IMR-90 (cell line): ENCODE data around the gene FNIP2. TPM values are rescaled to one million over a fixed set of nuclear protein-coding genes. Genes with fewer than 3 reads are reported as not detected.

ENCODE experiments used
- ATAC-seq: fragments of 200-7000 bp; cut with Tn5 transposase; 2 replicates; pipeline ENCODE4 v1.9.1; 2020; ENCODE audit warnings: low read depth, mild to moderate bottlenecking, moderate library complexity
- BruUV-seq: library from RNA; stranded (reverse); fragments of 400-500 nt; replicated peaks from 2 replicates; lab custom pipeline; 2021; lab: Mats Ljungman, UMichigan
- CTCF ChIA-PET: fragments of 300-600 bp; formaldehyde crosslinking; extraction: SDS; loops from one replicate; lab custom pipeline; 2021; ENCODE audit warnings: antibody characterized with exemption; lab: Yijun Ruan, JAX
- POLR2A ChIA-PET: fragments of 300-600 bp; sonication (Branson Sonifier 250); formaldehyde crosslinking; loops from one replicate; lab custom pipeline; 2022; ENCODE audit warnings: antibody characterized with exemption; ENCODE audit not compliant: unreplicated experiment; lab: Charles Lee
- DNase-seq: peaks from one replicate; pipeline ENCODE4 v3.0.0; 2013
- H2AFZ ChIP-seq: replicated peaks from 2 replicates; pipeline ENCODE3; 2013; ENCODE audit warnings: low read length, mild to moderate bottlenecking; ENCODE audit not compliant: poor library complexity
- H2AK5ac ChIP-seq: 2 replicates; pipeline ENCODE4 v1.6.1; 2013; ENCODE audit warnings: low read depth, low read length, inconsistent platforms
- H2AK9ac ChIP-seq: replicated peaks from 2 replicates; pipeline ENCODE3; 2013; ENCODE audit warnings: mild to moderate bottlenecking, low read depth, low read length, moderate library complexity; ENCODE audit not compliant: poor library complexity
- H2BK120ac ChIP-seq: 2 replicates; pipeline ENCODE4 v1.6.1; 2013; ENCODE audit warnings: low read depth, low read length, inconsistent platforms
- H2BK15ac ChIP-seq: 3 replicates; pipeline ENCODE4 v1.6.1; 2013; ENCODE audit warnings: low read depth, low read length, inconsistent platforms
- H2BK20ac ChIP-seq: 2 replicates; pipeline ENCODE4 v1.6.1; 2013; ENCODE audit warnings: low read depth, mild to moderate bottlenecking, inconsistent platforms, low read length, moderate library complexity
- H2BK5ac ChIP-seq: 2 replicates; pipeline ENCODE4 v1.6.1; 2013; ENCODE audit warnings: mild to moderate bottlenecking, low read depth, low read length, inconsistent platforms; ENCODE audit not compliant: poor library complexity, severe bottlenecking
- H3K14ac ChIP-seq: replicated peaks from 2 replicates; pipeline ENCODE4 v1.6.1; 2013; ENCODE audit warnings: low read depth, low read length, inconsistent platforms
- H3K18ac ChIP-seq: 2 replicates; pipeline ENCODE4 v1.6.1; 2013; ENCODE audit warnings: low read depth, low read length, control low read depth
- H3K23ac ChIP-seq: 2 replicates; pipeline ENCODE4 v1.6.1; 2013; ENCODE audit warnings: low read depth, low read length, inconsistent platforms
- H3K27ac ChIP-seq: 2 replicates; pipeline ENCODE4 v1.5.1; 2013; ENCODE audit warnings: mild to moderate bottlenecking, control low read depth, low read length; ENCODE audit not compliant: insufficient read depth
- H3K27me3 ChIP-seq: 2 replicates; pipeline ENCODE4 v1.6.1; 2013; ENCODE audit warnings: low read length; ENCODE audit not compliant: control insufficient read depth, insufficient read depth
- H3K36me3 ChIP-seq: 2 replicates; pipeline ENCODE4 v1.6.1; 2013; ENCODE audit warnings: low read length, mixed read lengths; ENCODE audit not compliant: control insufficient read depth, insufficient read depth
- H3K4ac ChIP-seq: 2 replicates; pipeline ENCODE4 v1.6.1; 2013; ENCODE audit warnings: low read depth, low read length, inconsistent platforms
- H3K4me1 ChIP-seq: 2 replicates; pipeline ENCODE4 v1.6.1; 2013; ENCODE audit warnings: low read length, mixed read lengths; ENCODE audit not compliant: control insufficient read depth, insufficient read depth
- H3K4me2 ChIP-seq: 2 replicates; pipeline ENCODE4 v1.6.1; 2013; ENCODE audit warnings: low read depth, mild to moderate bottlenecking, control low read depth, low read length, moderate library complexity
- H3K4me3 ChIP-seq: 2 replicates; pipeline ENCODE4 v1.5.1; 2013; ENCODE audit warnings: low read depth, mild to moderate bottlenecking, control low read depth, low read length, moderate library complexity; ENCODE audit not compliant: insufficient read depth
- H3K56ac ChIP-seq: 2 replicates; pipeline ENCODE4 v1.6.1; 2013; ENCODE audit warnings: low read length, inconsistent platforms; ENCODE audit not compliant: insufficient read depth; ENCODE audit errors: extremely low read depth
- H3K79me1 ChIP-seq, 2 experiments: 2 replicates each; pipeline ENCODE4 v1.6.1; 2013; ENCODE audit warnings: low read length in 2 of 2, inconsistent platforms in 1 of 2, low read depth in 1 of 2
- H3K9ac ChIP-seq: 2 replicates; pipeline ENCODE4 v1.6.1; 2013; ENCODE audit warnings: low read depth, low read length, control low read depth
- H3K9me1 ChIP-seq: 2 replicates; pipeline ENCODE4 v1.6.1; 2013; ENCODE audit warnings: low read length, inconsistent platforms; ENCODE audit not compliant: insufficient read depth
- H3K9me3 ChIP-seq: 2 replicates; pipeline ENCODE4 v1.6.1; 2013; ENCODE audit warnings: low read length; ENCODE audit not compliant: control insufficient read depth, insufficient read depth
- H4K20me1 ChIP-seq: 2 replicates; pipeline ENCODE4 v1.6.1; 2013; ENCODE audit warnings: low read length, inconsistent platforms; ENCODE audit not compliant: insufficient read depth
- H4K5ac ChIP-seq: 2 replicates; pipeline ENCODE4 v1.6.1; 2013; ENCODE audit warnings: mild to moderate bottlenecking, low read depth, low read length, control low read depth
- H4K8ac ChIP-seq, 2 experiments: 2 replicates each; pipeline ENCODE4 v1.6.1; 2013; ENCODE audit warnings: low read depth in 2 of 2, low read length in 2 of 2, control low read depth in 1 of 2, inconsistent platforms in 1 of 2
- H4K91ac ChIP-seq: 2 replicates; pipeline ENCODE4 v1.6.1; 2013; ENCODE audit warnings: low read depth, low read length, inconsistent platforms; ENCODE audit not compliant: insufficient read depth
- NFE2L2 ChIP-seq: fragments of 150-350 bp; IDR thresholded peaks from 2 replicates; pipeline ENCODE4 v1.6.1; 2016; ENCODE audit warnings: low read depth, mild to moderate bottlenecking, low read length
- POLR2A ChIP-seq: IDR thresholded peaks from 2 replicates; pipeline ENCODE4 v1.6.1; 2012; ENCODE audit warnings: mild to moderate bottlenecking, low read depth, low read length
- WGBS, 2 experiments: methylation state at CpG; one replicate each; pipeline versions ENCODE4 v1.1.5 to v1.1.7; 2013; ENCODE audit warnings: missing lambda C conversion rate in 2 of 2; ENCODE audit not compliant: insufficient read length in 1 of 2; ENCODE audit errors: extremely low coverage in 2 of 2; 5-methylcytosine and 5-hydroxymethylcytosine counted together
- dilution Hi-C: fragments of 300-500 bp; cut with HindIII; formaldehyde crosslinking; loops from one replicate; pipeline ENCODE4 v1.14.3; 2018; ENCODE audit warnings: low sequenced_read_pairs; ENCODE audit not compliant: unreplicated experiment
- in situ Hi-C: fragments of 300-500 bp; cut with MboI; formaldehyde crosslinking; loops from 3 replicates; pipeline ENCODE4 v1.14.3; 2019; ENCODE audit warnings: low sequenced_read_pairs, inconsistent platforms, mixed read lengths
- intact Hi-C: fragments of 100-400 bp; cut with micrococcal nuclease; formaldehyde crosslinking; loops from 2 replicates; pipeline ENCODE4 v1.10.0; 2022
- polyA plus RNA-seq, 3 experiments: library from polyadenylated mRNA; depleted of rRNA; stranded (reverse); fragments of >200 nt; gene quantifications; 2 replicates each; pipeline ENCODE4 v1.2.3, GENCODE V29; 2012; ENCODE audit warnings: low replicate concordance in 1 of 3
- total RNA-seq: library from RNA; depleted of rRNA; stranded (reverse); fragments of >200 nt; gene quantifications from 2 replicates; pipeline ENCODE4 v1.2.3, GENCODE V29; 2012

Gene FNIP2
- total and polyA plus RNA-seq, 2 of the 4 experiments (the other 2 are of a cell fraction), result 4.7 to 24.6 TPM

GRCh38 chr4:158771776-158772175 lies 3.0 kb downstream of the FNIP2 start:
- Histone ChIP-seq H3K4me2 (no peak overlapping the region), H3K56ac (no peak overlapping the region), H3K27me3 (no peaks in the 10 kb centered on the region), H3K79me1 (peaks cover 20 to 54% of the 10 kb centered on the region in 2 experiments), H4K91ac (no peak overlapping the region), H2BK120ac (no peak overlapping the region), H3K14ac (no peak overlapping the region), H2AK5ac (no peak overlapping the region), H2AFZ (no peak overlapping the region), H3K9ac (no peak overlapping the region), H2AK9ac (no peak overlapping the region), H3K4me1 (peaks cover 6% of the 10 kb centered on the region), H2BK20ac (no peak overlapping the region), H3K18ac (no peak overlapping the region), H3K9me3 (no peaks in the 10 kb centered on the region), H3K23ac (peak overlapping the region; percentile 20; the same call in 1 of the 2 replicates), H4K20me1 (no peaks in the 10 kb centered on the region), H2BK5ac (no peak overlapping the region), H2BK15ac (no peak overlapping the region), H3K9me1 (peaks cover 12% of the 10 kb centered on the region; the same call in 1 of the 2 replicates), H4K5ac (no peak overlapping the region), H3K4ac (no peak overlapping the region), H3K36me3 (no peaks in the 10 kb centered on the region), H3K4me3 (no peak overlapping the region), H3K27ac (no peak overlapping the region), H4K8ac (no peak overlapping the region)
- TF ChIP-seq NFE2L2 (no peak), POLR2A (no peak)
- dilution Hi-C loops, result no loop called here
- WGBS, 2 experiments, result 100% methylated on average over 1 of the region's 2 CpGs; no CpG with 5 or more reads in 1 of the 2 experiments
- ATAC-seq, result no peak
- ChIA-PET POLR2A (no interaction called here), CTCF (no interaction called here)
- in situ Hi-C loops, result no loop called here
- BruUV-seq, result no TSS peak
- no peak for DNase-seq
- intact Hi-C loops, result no loop called here
